Loucy (cell line): ENCODE data around the gene ZNRD2.

ENCODE experiments used
- EZH2phosphoT487 ChIP-seq: fragments of 200-600 bp; IDR thresholded peaks from 2 replicates; pipeline ENCODE4 v1.6.1; 2018; ENCODE audit warnings: antibody characterized with exemption, mild to moderate bottlenecking, moderate library complexity, borderline replicate concordance
- TF ChIP-seq, protein P1 (sequence below): fragments of 200-600 bp; sonication (generic); conservative IDR thresholded peaks from 2 replicates; pipeline ENCODE4 v1.5.1; 2014; ENCODE audit warnings: mild to moderate bottlenecking, antibody characterized with exemption, low read length

DNA sequence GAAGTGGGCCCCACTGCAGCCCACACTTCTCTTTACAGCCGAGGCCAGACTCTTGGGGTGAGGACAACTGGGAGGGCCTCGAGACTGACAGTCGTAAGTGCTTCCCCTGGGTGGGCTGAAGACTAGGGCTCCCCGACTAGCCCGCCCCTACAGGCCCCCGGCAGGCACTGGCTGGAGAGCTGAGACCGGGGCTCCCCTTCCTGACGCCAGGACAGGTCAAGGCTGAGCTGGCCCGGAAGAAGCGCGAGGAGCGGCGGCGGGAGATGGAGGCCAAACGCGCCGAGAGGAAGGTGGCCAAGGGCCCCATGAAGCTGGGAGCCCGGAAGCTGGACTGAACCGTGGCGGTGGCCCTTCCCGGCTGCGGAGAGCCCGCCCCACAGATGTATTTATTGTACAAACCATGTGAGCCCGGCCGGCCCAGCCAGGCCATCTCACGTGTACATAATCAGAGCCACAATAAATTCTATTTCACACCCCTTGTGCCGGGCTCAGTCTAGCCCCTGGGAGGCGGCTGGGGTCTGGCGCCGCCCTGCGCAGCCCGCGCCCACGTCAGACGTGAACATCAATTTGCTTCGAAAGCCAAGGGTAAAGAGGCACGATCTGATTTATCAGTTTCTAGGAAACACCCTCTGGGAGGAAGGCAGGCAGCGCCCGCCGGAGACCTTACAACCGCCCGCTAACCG, 31.9 kb upstream of the ZNRD2 start:
- TF ChIP-seq, protein P1, sequence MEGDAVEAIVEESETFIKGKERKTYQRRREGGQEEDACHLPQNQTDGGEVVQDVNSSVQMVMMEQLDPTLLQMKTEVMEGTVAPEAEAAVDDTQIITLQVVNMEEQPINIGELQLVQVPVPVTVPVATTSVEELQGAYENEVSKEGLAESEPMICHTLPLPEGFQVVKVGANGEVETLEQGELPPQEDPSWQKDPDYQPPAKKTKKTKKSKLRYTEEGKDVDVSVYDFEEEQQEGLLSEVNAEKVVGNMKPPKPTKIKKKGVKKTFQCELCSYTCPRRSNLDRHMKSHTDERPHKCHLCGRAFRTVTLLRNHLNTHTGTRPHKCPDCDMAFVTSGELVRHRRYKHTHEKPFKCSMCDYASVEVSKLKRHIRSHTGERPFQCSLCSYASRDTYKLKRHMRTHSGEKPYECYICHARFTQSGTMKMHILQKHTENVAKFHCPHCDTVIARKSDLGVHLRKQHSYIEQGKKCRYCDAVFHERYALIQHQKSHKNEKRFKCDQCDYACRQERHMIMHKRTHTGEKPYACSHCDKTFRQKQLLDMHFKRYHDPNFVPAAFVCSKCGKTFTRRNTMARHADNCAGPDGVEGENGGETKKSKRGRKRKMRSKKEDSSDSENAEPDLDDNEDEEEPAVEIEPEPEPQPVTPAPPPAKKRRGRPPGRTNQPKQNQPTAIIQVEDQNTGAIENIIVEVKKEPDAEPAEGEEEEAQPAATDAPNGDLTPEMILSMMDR = no peak
- no peak for TF ChIP-seq EZH2phosphoT487
